SK-N-SH treated with all-trans-retinoic acid at 6 μM for 48 hours (cell line): ENCODE data around the gene ALX3.

Experiments used
- ATAC-seq: fragments of 200-7000 bp; cut with Tn5 transposase; 3 replicates; pipeline ENCODE4 v1.9.1; 2020; ENCODE audit warnings: mild to moderate bottlenecking, moderate library complexity
- ARNTL ChIP-seq: fragments of 450-650 bp; formaldehyde crosslinking; IDR thresholded peaks from 2 replicates; pipeline ENCODE4 v1.5.0; 2020; ENCODE audit warnings: low read depth, mild to moderate bottlenecking, moderate library complexity, borderline replicate concordance
- BACH2 ChIP-seq: fragments of 250-450 bp; sonication (Bioruptor Pico); IDR thresholded peaks from 2 replicates; pipeline ENCODE4 v1.9.0; 2021; ENCODE audit warnings: mild to moderate bottlenecking, borderline replicate concordance
- CSDC2 ChIP-seq: fragments of 250-450 bp; sonication (Bioruptor Pico); IDR thresholded peaks from 2 replicates; pipeline ENCODE4 v1.5.0; 2020; ENCODE audit warnings: mild to moderate bottlenecking, moderate library complexity
- ESRRG ChIP-seq: fragments of 250-450 bp; sonication (Bioruptor Pico); IDR thresholded peaks from 2 replicates; pipeline ENCODE4 v1.6.1; 2021; ENCODE audit warnings: mild to moderate bottlenecking
- GLIS3 ChIP-seq: fragments of 250-450 bp; sonication (Bioruptor Pico); IDR thresholded peaks from 2 replicates; pipeline ENCODE4 v1.5.0; 2020; ENCODE audit warnings: mild to moderate bottlenecking, moderate library complexity
- ISL1 ChIP-seq: fragments of 250-450 bp; sonication (Bioruptor Pico); IDR thresholded peaks from 2 replicates; pipeline ENCODE4 v2.1.2; 2022; ENCODE audit warnings: mild to moderate bottlenecking, moderate library complexity
- OSR1 ChIP-seq: fragments of 250-450 bp; sonication (Bioruptor Pico); IDR thresholded peaks from 2 replicates; pipeline ENCODE4 v1.8.0; 2022; ENCODE audit warnings: moderate library complexity, mild to moderate bottlenecking, inconsistent platforms
- PPARA ChIP-seq: fragments of 250-450 bp; sonication (Bioruptor Pico); IDR thresholded peaks from 2 replicates; pipeline ENCODE4 v1.5.0; 2020; ENCODE audit warnings: mild to moderate bottlenecking, borderline replicate concordance
- RARB ChIP-seq: fragments of 250-450 bp; sonication (Bioruptor Pico); IDR thresholded peaks from 2 replicates; pipeline ENCODE4 v1.8.0; 2021; ENCODE audit warnings: mild to moderate bottlenecking, moderate library complexity
- SNAI2 ChIP-seq: fragments of 250-450 bp; sonication (Bioruptor Pico); IDR thresholded peaks from 2 replicates; pipeline ENCODE4 v1.5.0; 2020; ENCODE audit warnings: mild to moderate bottlenecking, moderate library complexity
- TCF4 ChIP-seq: fragments of 250-450 bp; sonication (Bioruptor Pico); IDR thresholded peaks from 2 replicates; pipeline ENCODE4 v1.8.0; 2021; ENCODE audit warnings: mild to moderate bottlenecking, moderate library complexity, borderline replicate concordance
- TOX ChIP-seq: fragments of 250-450 bp; sonication (Bioruptor Pico); IDR thresholded peaks from 2 replicates; pipeline ENCODE4 v1.8.0; 2021; ENCODE audit warnings: mild to moderate bottlenecking, moderate library complexity, borderline replicate concordance
- TSHZ2 ChIP-seq: fragments of 250-450 bp; sonication (Bioruptor Pico); IDR thresholded peaks from 2 replicates; pipeline ENCODE4 v1.5.0; 2020; ENCODE audit warnings: mild to moderate bottlenecking, moderate library complexity
- ZC3H10 ChIP-seq: fragments of 250-450 bp; sonication (Bioruptor Pico); IDR thresholded peaks from 2 replicates; pipeline ENCODE4 v1.5.1; 2021; ENCODE audit warnings: mild to moderate bottlenecking, moderate library complexity
- ZFP3 ChIP-seq: fragments of 250-450 bp; sonication (Bioruptor Pico); IDR thresholded peaks from 2 replicates; pipeline ENCODE4 v1.5.0; 2020; ENCODE audit warnings: mild to moderate bottlenecking, moderate library complexity
- ZFP30 ChIP-seq: fragments of 450-650 bp; formaldehyde crosslinking; IDR thresholded peaks from 2 replicates; pipeline ENCODE4 v1.5.0; 2022; ENCODE audit warnings: mild to moderate bottlenecking, moderate library complexity
- ZNF565 ChIP-seq: fragments of 450-650 bp; formaldehyde crosslinking; conservative IDR thresholded peaks from 2 replicates; pipeline ENCODE4 v1.5.0; 2020; ENCODE audit warnings: low read depth, mild to moderate bottlenecking, moderate library complexity
- ZNF70 ChIP-seq: fragments of 450-650 bp; formaldehyde crosslinking; IDR thresholded peaks from 2 replicates; pipeline ENCODE4 v1.5.0; 2020; ENCODE audit warnings: mild to moderate bottlenecking, moderate library complexity
- ZNF8 ChIP-seq: fragments of 450-650 bp; formaldehyde crosslinking; IDR thresholded peaks from 2 replicates; pipeline ENCODE4 v1.5.0; 2020; ENCODE audit warnings: mild to moderate bottlenecking, moderate library complexity
- TF ChIP-seq, protein P1 (sequence below): fragments of 250-450 bp; sonication (Bioruptor Pico); IDR thresholded peaks from 2 replicates; pipeline ENCODE4 v1.8.0; 2021; ENCODE audit warnings: low read depth, mild to moderate bottlenecking, moderate library complexity, borderline replicate concordance
- TF ChIP-seq, protein P2 (sequence below): fragments of 250-450 bp; sonication (Bioruptor Pico); IDR thresholded peaks from 2 replicates; pipeline ENCODE4 v1.5.1; 2020; ENCODE audit warnings: low read depth, mild to moderate bottlenecking, moderate library complexity
- TF ChIP-seq, protein P3 (sequence below): fragments of 250-450 bp; sonication (Bioruptor Pico); IDR thresholded peaks from 2 replicates; pipeline ENCODE4 v1.8.0; 2020; ENCODE audit warnings: mild to moderate bottlenecking, moderate library complexity, borderline replicate concordance
- TF ChIP-seq, protein P4 (sequence below): fragments of 250-450 bp; sonication (Bioruptor Pico); IDR thresholded peaks from 2 replicates; pipeline ENCODE4 v1.5.1; 2021; ENCODE audit warnings: mild to moderate bottlenecking, moderate library complexity

The ALX3 gene

GRCh38 chr1:110060034-110060661 lies 10.3 kb downstream of the ALX3 start:
- no peak for ATAC-seq
- no peak for TF ChIP-seq OSR1
- peak; percentile 80; the same call in 1 of the 2 replicates for TF ChIP-seq TSHZ2 (CRISPR knock-in tag)
- TF ChIP-seq, protein P1, sequence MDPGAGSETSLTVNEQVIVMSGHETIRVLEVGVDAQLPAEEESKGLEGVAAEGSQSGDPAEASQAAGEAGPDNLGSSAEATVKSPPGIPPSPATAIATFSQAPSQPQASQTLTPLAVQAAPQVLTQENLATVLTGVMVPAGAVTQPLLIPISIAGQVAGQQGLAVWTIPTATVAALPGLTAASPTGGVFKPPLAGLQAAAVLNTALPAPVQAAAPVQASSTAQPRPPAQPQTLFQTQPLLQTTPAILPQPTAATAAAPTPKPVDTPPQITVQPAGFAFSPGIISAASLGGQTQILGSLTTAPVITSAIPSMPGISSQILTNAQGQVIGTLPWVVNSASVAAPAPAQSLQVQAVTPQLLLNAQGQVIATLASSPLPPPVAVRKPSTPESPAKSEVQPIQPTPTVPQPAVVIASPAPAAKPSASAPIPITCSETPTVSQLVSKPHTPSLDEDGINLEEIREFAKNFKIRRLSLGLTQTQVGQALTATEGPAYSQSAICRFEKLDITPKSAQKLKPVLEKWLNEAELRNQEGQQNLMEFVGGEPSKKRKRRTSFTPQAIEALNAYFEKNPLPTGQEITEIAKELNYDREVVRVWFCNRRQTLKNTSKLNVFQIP, result no peak
- TF ChIP-seq ZNF565 (CRISPR knock-in tag), result no peak
- TF ChIP-seq RARB (CRISPR knock-in tag), result no peak
- no peak for TF ChIP-seq GLIS3
- TF ChIP-seq, protein P2, sequence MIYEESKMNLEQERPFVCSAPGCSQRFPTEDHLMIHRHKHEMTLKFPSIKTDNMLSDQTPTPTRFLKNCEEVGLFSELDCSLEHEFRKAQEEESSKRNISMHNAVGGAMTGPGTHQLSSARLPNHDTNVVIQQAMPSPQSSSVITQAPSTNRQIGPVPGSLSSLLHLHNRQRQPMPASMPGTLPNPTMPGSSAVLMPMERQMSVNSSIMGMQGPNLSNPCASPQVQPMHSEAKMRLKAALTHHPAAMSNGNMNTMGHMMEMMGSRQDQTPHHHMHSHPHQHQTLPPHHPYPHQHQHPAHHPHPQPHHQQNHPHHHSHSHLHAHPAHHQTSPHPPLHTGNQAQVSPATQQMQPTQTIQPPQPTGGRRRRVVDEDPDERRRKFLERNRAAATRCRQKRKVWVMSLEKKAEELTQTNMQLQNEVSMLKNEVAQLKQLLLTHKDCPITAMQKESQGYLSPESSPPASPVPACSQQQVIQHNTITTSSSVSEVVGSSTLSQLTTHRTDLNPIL (CRISPR knock-in tag), result no peak
- TF ChIP-seq SNAI2 (CRISPR knock-in tag), result peak; percentile 96
- TF ChIP-seq ESRRG (CRISPR knock-in tag), result no peak
- TF ChIP-seq BACH2, result no peak
- TF ChIP-seq ZNF70, result 0 out of 2 replicates have a peak, but pooled peaks have one; percentile 44
- peak; percentile 23; the same call in 1 of the 2 replicates for TF ChIP-seq ZNF8 (CRISPR knock-in tag)
- peak; percentile 65; the same call in 1 of the 2 replicates for TF ChIP-seq PPARA (CRISPR knock-in tag)
- 0 out of 2 replicates have a peak, but pooled peaks have one; percentile 37 for TF ChIP-seq CSDC2 (CRISPR knock-in tag)
- TF ChIP-seq ISL1 (CRISPR knock-in tag), result no peak
- TF ChIP-seq TOX (CRISPR knock-in tag), result no peak
- TF ChIP-seq, protein P3, sequence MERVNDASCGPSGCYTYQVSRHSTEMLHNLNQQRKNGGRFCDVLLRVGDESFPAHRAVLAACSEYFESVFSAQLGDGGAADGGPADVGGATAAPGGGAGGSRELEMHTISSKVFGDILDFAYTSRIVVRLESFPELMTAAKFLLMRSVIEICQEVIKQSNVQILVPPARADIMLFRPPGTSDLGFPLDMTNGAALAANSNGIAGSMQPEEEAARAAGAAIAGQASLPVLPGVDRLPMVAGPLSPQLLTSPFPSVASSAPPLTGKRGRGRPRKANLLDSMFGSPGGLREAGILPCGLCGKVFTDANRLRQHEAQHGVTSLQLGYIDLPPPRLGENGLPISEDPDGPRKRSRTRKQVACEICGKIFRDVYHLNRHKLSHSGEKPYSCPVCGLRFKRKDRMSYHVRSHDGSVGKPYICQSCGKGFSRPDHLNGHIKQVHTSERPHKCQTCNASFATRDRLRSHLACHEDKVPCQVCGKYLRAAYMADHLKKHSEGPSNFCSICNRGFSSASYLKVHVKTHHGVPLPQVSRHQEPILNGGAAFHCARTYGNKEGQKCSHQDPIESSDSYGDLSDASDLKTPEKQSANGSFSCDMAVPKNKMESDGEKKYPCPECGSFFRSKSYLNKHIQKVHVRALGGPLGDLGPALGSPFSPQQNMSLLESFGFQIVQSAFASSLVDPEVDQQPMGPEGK (CRISPR knock-in tag), result no peak
- no peak for TF ChIP-seq ZFP30 (CRISPR knock-in tag)
- no peak for TF ChIP-seq TCF4
- TF ChIP-seq ARNTL (CRISPR knock-in tag), result 0 out of 2 replicates have a peak, but pooled peaks have one; percentile 38
- TF ChIP-seq, protein P4, sequence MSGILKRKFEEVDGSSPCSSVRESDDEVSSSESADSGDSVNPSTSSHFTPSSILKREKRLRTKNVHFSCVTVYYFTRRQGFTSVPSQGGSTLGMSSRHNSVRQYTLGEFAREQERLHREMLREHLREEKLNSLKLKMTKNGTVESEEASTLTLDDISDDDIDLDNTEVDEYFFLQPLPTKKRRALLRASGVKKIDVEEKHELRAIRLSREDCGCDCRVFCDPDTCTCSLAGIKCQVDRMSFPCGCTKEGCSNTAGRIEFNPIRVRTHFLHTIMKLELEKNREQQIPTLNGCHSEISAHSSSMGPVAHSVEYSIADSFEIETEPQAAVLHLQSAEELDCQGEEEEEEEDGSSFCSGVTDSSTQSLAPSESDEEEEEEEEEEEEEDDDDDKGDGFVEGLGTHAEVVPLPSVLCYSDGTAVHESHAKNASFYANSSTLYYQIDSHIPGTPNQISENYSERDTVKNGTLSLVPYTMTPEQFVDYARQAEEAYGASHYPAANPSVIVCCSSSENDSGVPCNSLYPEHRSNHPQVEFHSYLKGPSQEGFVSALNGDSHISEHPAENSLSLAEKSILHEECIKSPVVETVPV (CRISPR knock-in tag), result no peak
- no peak for TF ChIP-seq ZFP3 (CRISPR knock-in tag)
- TF ChIP-seq ZC3H10 (CRISPR knock-in tag), result no peak; the same call in 1 of the 2 replicates

GRCh38 chr1:110059133-110059863 lies 11.2 kb downstream of the ALX3 start:
- peak; percentile 68 for ATAC-seq
- peak; percentile 54; the same call in 1 of the 2 replicates for TF ChIP-seq BACH2
- TF ChIP-seq, protein P4 (CRISPR knock-in tag), result no peak
- TF ChIP-seq TCF4, result peak; percentile 70
- peak; percentile 73 for TF ChIP-seq ZNF565 (CRISPR knock-in tag)
- TF ChIP-seq CSDC2 (CRISPR knock-in tag), result peak; percentile 85
- TF ChIP-seq SNAI2 (CRISPR knock-in tag), result peak; percentile 60; the same call in 1 of the 2 replicates
- peak; percentile 5; the same call in 1 of the 2 replicates for TF ChIP-seq ZNF70
- peak; percentile 36; the same call in 1 of the 2 replicates for TF ChIP-seq ZNF8 (CRISPR knock-in tag)
- TF ChIP-seq GLIS3, result peak; percentile 54; the same call in 1 of the 2 replicates
- no peak for TF ChIP-seq RARB (CRISPR knock-in tag)
- TF ChIP-seq ZFP3 (CRISPR knock-in tag), result 0 out of 2 replicates have a peak, but pooled peaks have one; percentile 14
- TF ChIP-seq TSHZ2 (CRISPR knock-in tag), result peak; percentile 77
- no peak for TF ChIP-seq PPARA (CRISPR knock-in tag)
- TF ChIP-seq, all 23 proteins: peak for 10
